Measurements from ENCODE around the gene WBP1L. TPM values are rescaled to one million over a fixed set of nuclear protein-coding genes. Genes with fewer than 3 reads are reported as not detected.
"Not testable (repeated sequence)": the region's sequence is repeated elsewhere in the genome, so short reads cannot be mapped to it uniquely, and the experiment has no call there.

The WBP1L gene
- polyA plus RNA-seq, 4 donors, result 44.0 to 51.3 (median 48.0) TPM

DNA sequence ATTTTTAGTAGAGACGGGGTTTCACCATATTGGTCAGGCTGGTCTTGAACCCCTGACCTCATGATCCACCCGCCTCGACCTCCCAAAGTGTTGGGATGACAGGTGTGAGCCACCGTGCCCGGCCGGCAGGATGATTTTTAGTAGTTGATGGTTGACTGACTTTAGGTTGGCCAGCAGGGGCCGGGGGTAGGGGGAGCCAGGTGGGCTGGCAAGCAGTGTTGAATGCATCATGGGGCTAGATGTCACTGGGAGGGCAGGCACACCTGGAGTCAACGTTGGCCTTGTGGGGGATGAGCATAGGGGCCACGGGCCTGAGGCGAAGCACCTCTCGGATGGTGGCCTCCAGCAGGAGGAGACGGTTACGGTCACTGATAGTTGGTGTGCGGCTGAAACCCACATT lies 88.5 kb downstream of the WBP1L start:
- no peak for DNase-seq (ENCODE audit: low read depth in 4 of 4, low spot score in 3 of 4)

DNA sequence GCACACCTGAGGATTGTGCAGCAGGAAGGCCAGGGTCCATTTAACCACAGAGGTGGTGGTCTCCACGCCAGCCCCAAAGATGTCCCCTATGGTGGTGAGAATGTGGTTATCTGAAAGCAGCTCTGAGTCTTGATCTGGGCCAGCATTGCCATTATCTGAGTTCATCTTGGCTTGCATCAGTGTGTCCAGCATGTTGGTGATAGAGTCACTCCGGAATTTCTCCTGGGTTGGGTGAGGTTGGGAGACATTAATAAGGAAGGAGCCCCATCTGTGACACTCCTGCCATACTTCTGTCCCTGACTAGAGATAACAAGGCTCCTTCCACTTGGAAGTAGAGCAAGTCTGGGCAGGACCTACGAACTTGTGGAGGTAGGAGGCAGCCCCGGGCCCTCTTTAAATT lies 89.2 kb downstream of the WBP1L start:
- no peak for DNase-seq (ENCODE audit: low read depth in 4 of 4, low spot score in 3 of 4)

GRCh38 chr10:102834143-102834542 lies 90.4 kb downstream of the WBP1L start:
- no peak for DNase-seq (ENCODE audit: low read depth in 4 of 4, low spot score in 3 of 4)

- DNase-seq (ENCODE audit: low read depth in 4 of 4, low spot score in 3 of 4), result peak; percentile 56 to 73 (median 64)
These were observed 91.3 kb downstream of the WBP1L start for GRCh38 chr10:102835007-102835482.

DNA sequence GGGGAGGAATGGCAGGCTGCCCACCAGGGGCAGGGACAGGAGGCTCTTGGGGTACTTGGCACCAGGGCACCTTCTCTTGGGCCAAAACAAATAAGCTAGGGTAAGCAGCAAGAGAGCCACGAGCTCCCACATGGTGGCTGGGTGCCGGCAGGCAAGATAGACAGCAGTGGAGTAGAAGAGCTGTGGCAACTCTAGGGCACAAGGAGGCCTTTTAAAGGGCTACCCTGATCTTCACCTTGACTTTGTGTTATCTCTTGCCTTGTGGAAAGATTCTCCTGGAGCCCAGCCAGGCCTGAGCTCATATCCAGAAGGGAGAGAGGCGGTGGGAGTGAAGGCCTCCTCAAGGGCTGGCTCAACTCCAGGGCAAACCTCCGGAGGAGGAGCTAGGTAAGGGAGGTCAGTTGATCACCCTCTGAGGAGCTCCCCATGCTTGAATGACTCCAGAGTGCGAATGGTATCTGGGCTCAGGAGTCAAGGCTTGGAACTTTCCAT lies 93.5 kb downstream of the WBP1L start, which contains the start of gene CYP17A1:
CYP17A1 (minus strand) TSS at position 184 of the 492 bp plus-strand sequence; CDS start at position 132, 52 bp downstream.
- DNase-seq (ENCODE audit: low read depth in 4 of 4, low spot score in 3 of 4), result no peak

DNA sequence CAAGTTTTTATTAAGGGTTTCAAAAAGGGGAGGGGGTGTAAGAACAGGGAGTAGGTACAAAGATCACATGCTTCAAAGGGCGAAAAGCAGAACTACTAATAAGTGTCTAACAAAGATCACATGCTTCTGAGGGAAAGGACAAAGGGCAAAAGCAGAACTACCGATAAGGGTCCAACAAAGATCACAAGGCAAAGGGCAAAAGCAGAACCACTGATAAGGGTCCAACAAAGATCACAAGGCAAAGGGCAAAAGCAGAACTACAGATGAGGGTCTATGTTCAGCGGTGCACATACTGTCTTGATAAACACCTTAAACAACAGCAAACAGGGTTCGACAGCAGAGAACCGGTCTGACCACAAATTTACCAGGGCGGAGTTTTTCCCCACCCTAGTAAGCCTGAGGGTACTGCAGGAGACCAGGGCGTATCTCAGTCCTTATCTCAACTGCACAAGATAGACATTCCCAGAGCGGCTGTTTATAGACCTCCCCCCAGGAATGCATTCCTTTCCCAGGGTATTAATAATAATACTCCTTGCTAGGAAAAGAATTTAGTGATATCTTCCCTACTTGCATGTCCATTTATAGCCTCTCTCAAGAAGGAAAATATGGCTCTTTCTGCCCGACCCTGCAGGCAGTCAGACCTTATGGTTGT lies 94.7 kb downstream of the WBP1L start:
- DNase-seq (ENCODE audit: low read depth in 4 of 4, low spot score in 3 of 4), result not testable (repeated sequence)

DNA sequence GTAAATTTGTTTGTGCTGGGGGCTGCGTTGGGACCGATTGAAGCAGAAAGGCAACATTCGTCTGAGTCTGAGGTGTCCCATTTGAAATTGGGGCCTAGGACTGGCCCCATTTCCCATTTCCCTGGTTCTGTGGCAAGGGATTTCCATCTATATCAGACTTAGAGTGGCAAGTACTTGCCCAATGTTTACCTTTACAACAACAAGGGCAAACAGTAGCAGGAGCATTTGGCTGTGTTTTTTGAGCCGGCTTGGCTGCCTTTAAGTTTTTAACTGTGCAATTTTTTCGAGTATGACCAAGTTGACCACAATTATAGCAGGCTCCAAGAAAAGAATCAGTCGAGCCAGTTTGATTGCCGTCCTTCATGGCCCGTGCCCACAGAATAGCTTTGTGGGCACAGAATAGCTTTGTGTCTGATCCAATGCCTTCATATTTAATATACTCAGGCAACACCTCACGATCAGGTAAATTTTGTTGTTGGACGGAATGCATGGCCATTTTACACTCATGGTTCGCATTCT lies 98.1 kb downstream of the WBP1L start:
- DNase-seq (ENCODE audit: low read depth in 4 of 4, low spot score in 3 of 4), result no peak

- not testable (repeated sequence) for DNase-seq (ENCODE audit: low read depth in 4 of 4, low spot score in 3 of 4)
These were observed 99.4 kb downstream of the WBP1L start for GRCh38 chr10:102843139-102843538.

DNA sequence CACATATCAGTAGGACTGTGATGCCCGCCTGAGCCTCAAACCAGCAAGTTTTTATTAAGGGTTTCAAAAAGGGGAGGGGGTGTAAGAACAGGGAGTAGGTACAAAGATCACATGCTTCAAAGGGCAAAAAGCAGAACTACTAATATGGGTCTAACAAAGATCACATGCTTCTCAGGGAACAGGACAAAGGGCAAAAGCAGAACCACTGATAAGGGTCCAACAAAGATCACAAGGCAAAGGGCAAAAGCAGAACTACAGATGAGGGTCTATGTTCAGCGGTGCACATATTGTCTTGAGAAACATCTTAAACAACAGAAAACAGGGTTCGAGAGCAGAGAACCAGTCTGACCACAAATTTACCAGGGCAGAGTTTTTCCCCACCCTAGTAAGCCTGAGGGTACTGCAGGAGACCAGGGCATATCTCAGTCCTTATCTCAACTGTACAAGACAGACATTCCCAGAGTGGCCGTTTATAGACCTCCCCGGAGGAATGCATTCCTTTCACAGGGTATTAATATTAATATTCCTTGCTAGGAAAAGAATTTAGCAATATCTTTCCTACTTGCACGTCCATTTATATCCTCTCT lies 100.5 kb downstream of the WBP1L start:
- DNase-seq (ENCODE audit: low read depth in 4 of 4, low spot score in 3 of 4), result not testable (repeated sequence)

- no peak for DNase-seq (ENCODE audit: low read depth in 4 of 4, low spot score in 3 of 4)
These were observed 101.7 kb downstream of the WBP1L start for GRCh38 chr10:102845352-102845902.

DNA sequence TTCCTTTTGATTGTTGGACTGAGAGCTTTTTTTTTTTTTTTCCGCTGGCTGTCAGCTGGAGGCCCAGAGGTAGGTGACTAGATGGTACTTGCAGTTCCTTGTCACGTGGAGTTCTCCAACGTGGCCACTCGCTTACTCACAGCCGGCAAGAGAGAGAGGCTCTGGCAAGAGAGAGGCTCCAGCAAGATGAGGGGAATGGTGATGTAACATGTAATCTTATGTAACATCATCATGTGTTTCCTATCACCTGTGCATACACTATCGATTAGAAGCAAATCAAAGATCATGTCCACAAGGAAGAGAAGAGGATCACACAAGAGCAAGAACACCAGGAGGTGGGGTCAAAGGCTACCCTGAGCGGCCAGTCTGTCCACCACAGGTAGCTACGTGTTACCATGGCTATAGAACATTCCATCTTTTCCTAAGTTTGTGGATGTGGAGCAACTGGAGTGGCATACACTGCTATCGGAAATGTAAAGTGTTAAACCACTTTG lies 106.3 kb downstream of the WBP1L start:
- no peak for DNase-seq (ENCODE audit: low read depth in 4 of 4, low spot score in 3 of 4)

- not testable (repeated sequence) for DNase-seq (ENCODE audit: low read depth in 4 of 4, low spot score in 3 of 4)
These were observed 109.5 kb downstream of the WBP1L start for GRCh38 chr10:102853237-102853636.

GRCh38 chr10:102855731-102856436 lies 112.1 kb downstream of the WBP1L start:
- not testable (repeated sequence) for DNase-seq (ENCODE audit: low read depth in 4 of 4, low spot score in 3 of 4)

DNA sequence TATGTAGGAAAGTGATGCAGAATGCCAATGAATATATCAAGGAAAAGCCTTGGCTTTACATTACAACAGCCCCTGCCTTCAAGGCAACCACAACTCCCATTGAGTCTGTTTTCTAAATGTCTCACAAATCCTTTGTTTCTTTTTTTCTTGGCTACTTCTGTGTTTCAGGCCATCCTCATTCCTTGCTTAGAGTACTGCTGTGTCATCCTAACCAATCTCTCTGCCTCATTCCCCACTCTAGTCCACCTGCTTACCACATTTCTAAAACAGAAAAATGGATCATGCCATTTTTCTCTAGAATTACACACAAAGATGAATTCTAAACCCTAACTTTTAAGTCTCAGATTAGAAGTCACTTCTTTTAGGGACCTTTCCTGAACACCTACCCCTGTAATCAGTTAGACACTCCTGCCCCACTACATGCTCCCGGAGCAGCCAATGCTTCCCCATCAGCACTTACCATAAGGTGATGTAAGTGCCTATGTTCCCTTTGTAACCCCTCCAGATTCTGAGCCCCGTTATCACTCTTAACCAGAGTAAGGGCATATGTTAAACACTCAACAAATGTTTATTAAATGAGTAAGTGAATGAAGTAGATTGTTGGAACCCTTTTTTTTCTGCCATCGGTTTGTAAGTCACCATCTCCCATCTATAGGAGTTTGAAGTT lies 113.1 kb downstream of the WBP1L start:
- no peak for DNase-seq (ENCODE audit: low read depth in 4 of 4, low spot score in 3 of 4)

- no peak for DNase-seq (ENCODE audit: low read depth in 4 of 4, low spot score in 3 of 4)
These were observed 116.2 kb downstream of the WBP1L start for GRCh38 chr10:102859911-102860310.

DNA sequence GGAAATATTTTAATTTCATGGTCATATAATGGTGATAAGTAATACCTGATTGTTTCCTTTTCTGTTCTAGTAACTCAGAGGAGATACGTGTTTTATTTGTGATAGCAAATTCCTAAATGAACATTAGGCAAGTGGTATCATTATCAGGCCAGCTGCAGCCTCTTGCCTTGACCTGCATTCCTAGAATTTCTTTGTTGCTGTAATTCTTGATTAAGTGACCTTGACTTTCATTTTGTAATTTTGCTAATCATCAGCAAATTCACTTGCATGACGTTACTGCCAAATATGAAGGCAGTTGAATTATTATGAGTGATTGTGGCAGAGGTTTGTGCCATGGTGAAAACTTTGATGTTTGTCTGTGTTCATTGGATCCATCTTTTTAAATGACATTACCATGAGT lies 119.9 kb downstream of the WBP1L start:
- no peak for DNase-seq (ENCODE audit: low read depth in 4 of 4, low spot score in 3 of 4)

- DNase-seq (ENCODE audit: low read depth in 4 of 4, low spot score in 3 of 4), result no peak
These were observed 121.9 kb downstream of the WBP1L start for GRCh38 chr10:102865620-102866019.
